ENCODE measurements around the gene PEX11B.

Gene PEX11B, protein sequence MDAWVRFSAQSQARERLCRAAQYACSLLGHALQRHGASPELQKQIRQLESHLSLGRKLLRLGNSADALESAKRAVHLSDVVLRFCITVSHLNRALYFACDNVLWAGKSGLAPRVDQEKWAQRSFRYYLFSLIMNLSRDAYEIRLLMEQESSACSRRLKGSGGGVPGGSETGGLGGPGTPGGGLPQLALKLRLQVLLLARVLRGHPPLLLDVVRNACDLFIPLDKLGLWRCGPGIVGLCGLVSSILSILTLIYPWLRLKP
- total RNA-seq, result 11.4 reads per million, percentile 34 among the genes with 10 or more reads in this experiment

DNA sequence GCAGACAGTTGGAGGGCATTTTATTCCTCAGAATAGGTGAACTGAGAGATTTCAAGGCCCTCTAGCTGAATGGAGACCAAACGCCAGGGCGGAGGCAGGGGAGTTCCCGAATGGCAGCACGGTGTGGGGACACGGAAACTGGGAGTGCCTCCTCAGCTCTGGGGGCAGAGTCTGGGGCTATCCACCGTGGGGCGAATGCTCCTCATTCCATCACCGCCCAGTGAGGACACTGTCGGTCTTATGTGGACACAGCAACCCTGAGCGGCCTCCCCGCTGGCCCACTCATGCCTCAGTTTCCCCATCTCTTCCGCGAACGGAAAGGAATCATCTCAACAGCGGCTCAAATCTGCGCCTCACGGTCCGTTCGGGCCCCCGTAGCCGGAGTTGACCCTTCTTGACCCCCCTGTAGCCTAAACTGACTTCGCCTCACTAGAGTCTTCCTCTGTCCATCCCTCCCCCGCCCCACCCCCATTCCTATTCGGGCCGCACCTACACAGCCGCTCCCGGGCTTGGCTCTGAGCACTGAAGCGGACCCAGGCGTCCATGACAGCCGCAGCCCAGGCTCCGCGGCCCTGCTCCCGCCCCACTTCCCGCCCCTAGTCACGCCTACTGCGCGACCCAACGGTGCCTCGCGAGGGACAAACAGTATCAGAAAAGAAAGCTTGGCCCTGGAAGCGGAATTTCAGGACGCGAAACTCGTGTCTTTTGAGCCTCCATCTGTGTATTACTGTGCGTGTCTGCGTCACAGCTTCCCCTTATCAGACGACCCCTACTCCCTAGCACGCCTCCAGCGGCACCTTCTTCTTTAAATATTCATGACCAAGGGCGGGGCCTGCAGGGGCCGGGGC lies at the start of gene PEX11B:
TSS of gene PEX11B (minus strand) at position 574 of the 848 bp plus-strand sequence. CDS start at position 545, 29 bp downstream.
- DNase-seq, result peak; percentile 88

DNA sequence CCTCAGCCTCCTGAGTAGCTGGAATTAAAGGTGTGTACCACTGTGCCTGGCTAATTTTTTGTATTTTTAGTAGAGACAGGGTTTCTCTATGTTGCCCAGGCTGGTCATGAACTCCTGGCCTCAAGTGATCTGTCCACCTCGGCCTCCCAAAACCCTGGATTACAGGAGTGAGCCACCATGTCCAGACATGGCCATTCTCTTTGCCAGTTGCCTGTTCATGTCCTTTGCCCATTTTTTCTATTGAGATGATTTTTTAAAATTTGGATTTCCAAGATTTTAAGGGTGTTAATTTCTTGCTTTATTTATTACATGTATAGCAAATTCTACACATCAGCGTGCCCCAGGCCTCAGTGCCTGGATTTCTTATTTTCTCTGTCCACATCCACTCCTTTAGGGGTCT lies 48.8 kb upstream of the PEX11B start:
- DNase-seq, result no peak

DNA sequence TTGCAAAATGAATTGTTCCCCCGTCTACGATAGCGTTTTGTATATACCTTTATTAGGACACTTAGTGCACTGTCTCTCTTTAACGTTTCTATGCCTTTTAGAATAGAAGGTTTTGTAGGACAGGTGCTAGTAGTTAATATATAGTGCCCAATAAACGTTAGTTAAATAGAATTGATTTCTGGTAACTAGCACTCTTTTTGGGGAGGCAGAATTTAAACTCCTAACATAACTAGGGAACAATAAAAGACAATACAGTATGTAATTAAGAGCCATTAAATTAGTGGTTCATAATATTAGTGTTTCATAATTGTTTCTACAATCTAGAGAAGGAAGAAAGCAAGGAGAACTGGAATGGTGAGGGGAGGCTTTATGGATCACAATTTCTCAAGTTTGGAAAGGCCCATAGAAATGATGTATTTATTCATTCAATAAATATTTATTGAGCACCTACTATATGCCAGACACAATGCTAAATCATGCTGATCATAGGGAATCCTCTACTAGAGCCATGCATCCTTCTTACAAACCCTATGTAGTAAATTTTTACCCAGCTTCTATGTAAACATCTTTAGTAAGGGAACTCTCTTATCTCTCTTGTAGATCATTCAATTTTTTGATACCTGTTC lies 46.7 kb upstream of the PEX11B start:
- DNase-seq, result no peak

DNA sequence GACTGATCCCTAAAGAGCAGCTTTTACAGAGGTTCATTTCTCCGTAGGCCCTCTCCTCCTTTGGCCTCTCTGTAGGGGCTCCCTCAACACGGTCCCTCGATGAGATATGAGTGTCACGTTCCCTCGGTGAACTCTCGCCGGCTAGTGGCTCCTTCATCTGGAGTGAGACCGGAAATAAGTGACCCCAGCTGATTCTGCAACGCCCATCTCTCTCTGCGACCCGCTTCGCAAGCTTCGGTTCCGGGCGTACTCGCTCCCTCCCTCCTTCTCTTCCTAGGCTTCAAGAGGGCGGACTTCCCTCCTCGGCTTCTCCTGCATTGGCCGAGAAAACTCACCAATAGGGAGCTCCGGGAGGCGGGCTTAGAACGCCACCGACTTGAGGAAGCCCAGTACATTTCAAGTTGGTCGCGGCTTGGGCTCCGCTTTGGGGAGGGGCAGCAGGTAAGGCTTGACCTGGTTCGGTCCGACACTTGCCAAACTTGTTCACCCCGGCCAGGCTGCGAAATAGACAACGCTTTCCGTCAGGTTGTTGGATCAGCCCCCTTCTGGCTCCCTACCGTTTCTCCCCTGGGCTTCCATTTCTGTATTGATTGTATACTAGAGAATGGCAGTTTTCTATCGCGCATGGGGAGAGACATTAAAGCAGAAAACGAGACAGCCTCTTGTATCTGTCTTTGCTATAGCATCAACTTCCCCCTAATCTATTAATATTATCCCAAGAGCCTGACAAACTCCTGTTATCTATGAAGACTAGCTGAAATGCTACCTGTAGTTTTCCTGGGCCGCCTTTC lies 46.0 kb upstream of the PEX11B start, which contains the start of the genes ANKRD34A and POLR3GL:
TSS of gene ANKRD34A (minus strand) at position 248 of the 791 bp plus-strand sequence. CDS start 2,816 bp downstream, outside the sequence.
TSS of gene POLR3GL (plus strand) at position 363 of the 791 bp plus-strand sequence. CDS start 10,176 bp downstream, outside the sequence.
- peak; percentile 91 for DNase-seq

DNA sequence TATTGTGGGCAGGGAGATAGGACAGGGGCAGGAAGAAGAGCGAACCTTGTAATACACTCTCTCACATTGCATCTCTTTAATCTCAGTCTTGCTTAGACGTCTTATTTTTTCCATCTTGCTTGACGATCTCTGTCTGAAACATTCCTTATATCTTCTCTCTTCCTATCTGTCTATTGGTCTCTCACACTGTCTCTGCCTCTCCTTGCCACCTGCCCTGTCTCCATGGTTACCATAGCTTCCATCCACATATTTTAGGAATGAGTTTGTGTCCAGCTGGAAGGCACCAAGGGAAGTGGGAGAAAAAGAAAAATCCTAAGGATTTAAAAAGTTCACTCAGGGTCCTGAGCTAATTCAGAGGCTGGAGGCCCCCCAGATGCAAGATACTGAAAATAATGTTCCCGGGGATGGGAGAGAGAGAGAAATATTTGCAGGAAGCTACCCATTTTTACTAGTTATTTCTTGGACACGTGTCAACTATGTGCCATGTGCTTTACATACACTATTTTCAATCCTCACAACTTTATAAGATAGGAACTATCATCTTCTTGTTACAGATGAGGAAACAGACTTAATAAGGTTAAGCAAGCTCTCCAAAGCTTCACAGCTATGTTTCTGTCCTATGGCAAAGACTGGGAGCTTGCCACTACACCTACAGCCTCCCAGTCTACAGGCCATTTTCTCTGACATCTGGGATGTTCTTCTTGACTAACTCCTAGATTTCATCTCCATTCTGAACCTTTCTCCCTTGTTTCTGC lies 44.9 kb upstream of the PEX11B start:
- DNase-seq, result no peak

DNA sequence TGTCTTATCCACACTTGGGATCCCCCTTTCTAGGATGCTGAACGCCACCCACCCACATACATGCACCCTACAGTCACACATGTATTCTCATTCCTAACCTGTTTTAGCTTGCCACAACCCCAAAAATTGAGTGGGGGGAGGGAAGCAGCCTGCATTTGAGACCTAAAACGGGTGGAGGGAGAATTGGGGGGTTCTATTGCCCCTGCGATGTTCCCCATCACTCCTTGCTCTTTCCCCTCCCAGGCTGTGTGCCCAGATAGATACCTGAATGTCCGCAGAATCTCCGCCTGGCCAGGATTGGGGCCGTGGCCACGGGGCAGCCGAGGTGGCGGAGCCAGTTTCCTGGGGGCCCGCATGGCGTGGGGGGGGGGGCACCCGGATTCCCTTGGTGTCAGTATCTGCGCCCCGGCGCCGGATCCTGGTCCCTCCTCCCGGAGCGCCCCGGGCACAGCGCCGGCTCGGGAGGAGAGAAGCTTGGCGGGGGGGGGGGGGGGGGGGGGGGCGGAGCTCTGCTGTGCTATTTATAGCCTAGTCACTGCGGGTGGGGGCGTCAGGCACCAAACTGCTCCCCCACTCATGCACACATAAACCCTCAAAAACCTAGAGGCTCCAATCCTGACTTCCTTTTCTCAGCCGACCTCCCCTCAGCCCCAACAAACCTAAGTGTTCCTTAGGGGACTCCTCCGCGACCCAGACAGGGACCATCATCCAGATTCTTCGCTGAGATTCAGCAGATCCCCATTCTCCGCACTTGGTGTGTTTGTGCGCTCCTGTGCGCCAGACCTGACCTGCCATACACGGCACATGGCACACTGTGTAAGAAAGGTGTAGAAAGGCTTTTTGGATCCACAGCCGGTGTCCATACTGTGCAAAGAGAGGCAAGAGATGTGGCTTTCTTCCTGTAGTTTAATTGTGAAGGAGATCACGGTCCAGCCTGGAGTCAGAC lies 43.9 kb upstream of the PEX11B start:
- DNase-seq, result peak; percentile 19

DNA sequence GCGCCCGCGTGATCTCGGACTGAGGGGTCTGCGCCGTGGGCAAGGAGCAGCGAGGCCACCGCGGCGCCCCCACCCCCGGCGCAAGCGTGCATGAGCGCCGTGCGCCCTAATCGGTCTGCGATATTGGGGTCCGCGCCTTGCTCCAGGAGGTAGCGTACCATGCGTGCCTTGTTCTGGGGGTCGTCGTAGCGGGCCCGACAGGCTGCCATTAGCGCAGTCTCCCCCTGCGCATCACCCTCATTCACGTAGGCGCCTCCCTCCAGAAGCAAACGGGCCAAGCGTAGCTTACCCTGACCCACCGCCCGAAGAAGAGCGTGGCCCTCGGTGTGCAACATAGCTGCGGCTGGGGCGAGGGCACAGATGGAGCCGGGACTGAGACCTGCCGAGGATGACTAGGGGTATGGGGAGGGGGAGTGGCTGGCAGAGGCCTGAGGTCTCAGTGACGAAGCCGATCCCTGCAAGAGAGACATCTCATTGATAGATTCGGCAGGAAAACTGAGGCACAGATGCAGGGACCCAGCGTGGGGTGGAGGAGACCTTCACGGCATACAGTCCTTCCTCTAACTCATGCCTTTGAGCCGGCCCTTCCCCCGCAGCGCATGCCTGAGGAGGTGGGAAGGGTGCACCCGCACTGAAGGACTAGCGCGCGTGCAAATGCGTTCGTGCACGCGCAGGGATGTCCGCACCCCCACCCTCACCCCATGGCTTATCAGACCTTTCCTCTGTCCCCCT lies 43.1 kb upstream of the PEX11B start:
- DNase-seq, result peak; percentile 30

DNA sequence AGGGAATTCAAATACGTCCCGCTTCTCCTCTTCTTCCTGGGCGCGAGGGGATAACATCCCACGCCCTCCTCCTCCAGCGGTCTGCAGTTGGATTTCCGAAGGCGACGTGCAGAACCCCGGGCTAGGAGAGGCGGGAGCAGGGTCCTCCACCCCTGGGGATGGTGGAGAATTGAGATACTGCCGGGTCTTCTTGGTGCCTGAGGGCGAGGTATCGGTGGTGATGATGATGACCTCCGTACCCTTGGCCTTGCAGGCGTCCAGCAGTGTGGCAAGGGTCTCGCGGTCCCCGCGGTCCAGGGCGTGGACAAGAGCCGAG lies 42.5 kb upstream of the PEX11B start:
- DNase-seq, result no peak

DNA sequence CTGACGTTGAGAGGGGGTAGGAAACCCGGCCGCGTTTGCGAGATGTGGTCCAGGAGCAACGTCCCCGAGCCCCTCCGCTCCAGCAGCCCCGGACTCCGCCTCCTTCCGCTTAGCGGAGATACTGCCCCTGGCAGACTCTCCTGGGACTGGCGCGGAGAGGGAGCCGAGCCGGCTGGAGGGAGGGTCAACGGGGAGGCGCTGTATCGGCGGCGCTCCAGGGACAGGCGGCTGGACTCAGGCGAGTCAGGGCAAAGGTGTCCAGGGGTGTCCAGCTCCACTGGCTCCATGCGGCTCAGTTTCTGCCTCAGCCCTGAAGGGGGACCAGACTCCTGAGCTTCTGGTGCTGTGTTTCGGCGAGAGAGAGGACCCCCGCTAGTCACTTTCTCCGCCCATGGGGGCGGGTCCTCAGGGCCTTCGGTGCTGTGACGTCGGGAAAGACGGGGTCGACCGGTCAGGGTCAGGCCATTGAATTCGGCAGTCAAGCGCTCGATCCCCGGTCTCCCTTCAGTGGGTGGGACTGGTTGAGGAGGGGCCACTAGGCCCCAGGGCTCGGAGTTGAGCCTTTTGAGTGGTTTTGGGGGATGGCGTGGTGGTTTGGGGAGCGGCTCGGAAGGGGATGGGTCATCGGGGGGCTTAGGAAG lies 42.1 kb upstream of the PEX11B start:
- DNase-seq, result peak; percentile 52

DNA sequence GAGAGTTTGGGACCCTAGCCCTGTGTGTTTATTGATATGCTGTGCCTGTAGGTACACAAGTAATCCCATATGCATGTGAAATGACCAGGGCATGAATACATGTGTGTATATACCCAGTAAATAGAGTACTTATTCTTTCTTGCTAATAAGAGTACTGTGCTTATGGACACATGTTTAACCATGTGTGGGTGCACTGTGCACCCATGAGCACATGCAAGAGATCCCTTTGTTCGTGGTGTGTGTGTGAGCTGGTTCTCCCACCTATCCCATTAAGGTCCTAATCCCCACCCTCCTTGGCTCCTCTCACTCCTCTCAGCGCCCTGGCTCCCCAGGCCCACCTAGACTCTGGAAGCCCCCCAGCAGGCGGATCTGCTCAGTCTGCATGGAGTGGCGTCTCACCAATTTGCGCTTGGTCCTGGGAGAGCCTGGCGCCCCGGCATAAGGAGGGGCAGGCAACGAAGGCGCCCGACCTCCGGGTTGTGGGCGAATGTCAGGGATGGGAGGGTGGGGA lies 41.5 kb upstream of the PEX11B start:
- no peak for DNase-seq

DNA sequence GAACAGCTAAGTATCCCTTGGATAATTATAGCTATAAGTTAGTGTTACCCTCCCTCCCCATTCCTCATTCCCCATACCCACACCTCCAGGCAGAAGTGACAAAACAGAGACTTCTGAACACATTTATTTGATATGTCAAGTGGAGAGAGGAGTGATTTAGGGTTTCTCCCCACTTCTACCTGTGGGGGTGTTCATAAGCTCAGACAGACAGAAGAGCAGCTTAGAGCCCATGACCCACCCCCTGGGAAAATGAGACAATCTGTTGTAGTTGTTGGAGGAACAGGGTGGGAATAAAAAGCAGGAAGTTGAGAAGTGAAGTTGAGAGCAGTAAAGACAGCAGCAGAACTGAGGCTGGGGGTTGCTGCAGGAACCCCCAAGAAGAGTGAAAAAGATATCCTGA lies 40.8 kb upstream of the PEX11B start:
- no peak for DNase-seq

DNA sequence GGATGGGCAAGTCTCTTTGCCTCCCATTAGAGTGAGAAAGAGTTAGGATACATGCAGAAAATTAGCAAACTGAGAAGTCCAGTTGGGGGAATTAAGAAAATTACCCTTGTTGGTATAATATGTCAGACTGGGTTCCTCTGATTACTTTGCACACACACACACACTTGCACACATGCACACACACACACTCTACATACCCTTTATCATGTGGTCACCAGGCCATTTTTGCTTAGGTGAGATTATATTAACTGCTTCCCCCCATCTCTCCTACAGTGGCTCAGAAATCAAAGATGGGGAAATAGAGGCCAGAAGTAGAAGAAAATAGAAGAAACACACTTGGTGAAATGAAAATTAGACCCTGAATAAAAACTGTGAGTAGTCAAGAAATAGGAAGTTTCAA lies 40.2 kb upstream of the PEX11B start:
- DNase-seq, result no peak

DNA sequence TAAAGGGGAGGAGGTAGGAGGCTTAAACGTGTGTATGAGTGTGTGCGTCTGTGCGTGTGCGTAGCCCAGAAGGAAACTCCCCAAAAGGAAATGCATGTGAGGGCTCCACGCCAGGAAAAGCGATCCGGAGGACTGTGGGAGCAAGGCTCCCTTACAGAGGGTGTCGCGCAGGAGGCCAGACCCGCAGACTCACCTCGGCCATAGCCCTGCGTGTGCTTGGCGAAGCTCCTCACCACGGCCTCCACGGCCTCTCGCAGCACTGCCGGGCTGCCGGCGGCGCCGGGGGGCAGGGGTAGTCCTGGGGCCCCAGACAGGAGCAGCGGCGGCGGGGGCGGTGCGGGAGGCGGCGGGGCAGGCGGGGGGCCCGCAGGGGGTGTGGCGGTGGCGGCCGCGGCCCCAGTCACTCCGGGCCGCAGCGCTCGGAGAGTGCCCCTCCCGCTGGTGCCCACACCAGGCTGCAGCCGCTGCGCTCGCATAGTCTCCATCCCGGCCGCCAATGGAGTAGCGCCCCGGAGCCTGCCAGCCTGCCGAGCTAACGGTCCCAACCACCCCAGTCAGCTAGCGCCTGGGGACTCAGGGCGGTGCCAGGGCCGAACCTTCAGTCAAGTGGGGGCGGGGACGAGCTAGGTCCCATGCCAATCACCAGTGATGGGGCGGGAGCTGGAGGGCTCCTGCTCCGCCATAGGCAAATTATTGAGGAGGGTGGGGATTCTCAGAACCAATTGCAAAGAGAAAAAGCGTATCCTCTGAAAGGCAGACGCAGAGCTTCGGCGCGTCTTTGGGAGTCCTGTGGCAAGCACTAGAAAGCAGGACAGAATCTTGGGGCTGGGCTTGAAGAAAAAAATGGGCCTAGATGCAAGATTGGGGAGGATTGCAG lies 39.2 kb upstream of the PEX11B start, which contains the start of gene LIX1L:
TSS of gene LIX1L (minus strand) at position 575 of the 877 bp plus-strand sequence. CDS start at position 485, 90 bp downstream.
- peak; percentile 94 for DNase-seq

DNA sequence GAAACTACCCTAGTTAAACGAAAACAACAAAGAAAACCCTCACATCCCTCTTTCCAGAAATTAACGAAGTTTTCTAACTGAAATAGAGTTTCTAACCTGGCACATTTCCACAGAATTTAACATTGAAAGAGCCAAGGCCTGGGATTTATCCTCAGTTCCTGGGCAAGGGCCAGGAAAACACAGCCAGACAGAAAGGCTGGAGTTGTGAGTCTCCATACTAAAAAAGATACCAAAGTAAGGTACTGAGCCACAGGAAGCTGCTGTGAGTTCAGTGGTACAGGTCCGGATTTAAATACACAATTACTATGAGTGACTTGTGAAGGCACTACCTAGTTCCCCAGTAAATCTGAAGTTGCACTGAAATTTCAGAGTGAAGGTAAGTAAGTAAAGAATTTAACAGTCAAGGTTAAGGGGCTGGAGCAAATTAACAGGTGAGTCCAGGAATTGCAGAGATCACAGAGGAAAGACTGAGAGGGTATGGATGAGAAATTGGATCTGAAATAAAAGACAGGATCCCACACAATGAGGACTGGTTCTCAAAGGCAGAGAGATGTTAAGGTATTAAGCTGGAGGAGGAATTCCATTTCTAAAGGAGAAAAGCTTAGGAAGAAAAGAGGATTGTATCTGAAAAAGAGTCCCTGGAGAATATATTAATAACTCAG lies 38.4 kb upstream of the PEX11B start:
- no peak for DNase-seq

DNA sequence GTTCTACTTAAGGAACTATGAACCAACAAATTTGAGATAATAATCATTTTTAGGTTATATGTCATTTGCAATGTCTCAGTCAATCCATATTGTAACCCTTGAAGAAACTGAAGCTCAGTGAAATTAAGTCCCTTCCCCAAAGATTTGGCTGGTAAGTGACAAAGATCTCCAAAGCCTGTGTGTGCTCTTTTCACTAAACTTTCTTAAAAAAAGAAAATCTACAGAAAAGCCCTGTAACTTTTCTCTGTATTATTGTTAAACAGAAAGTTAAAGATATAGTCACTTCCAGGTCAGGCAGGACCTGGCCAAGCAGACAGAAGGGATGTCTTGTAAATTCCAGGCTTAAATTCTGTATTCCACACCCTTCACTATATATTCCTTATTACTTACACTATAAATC lies 37.8 kb upstream of the PEX11B start:
- no peak for DNase-seq

DNA sequence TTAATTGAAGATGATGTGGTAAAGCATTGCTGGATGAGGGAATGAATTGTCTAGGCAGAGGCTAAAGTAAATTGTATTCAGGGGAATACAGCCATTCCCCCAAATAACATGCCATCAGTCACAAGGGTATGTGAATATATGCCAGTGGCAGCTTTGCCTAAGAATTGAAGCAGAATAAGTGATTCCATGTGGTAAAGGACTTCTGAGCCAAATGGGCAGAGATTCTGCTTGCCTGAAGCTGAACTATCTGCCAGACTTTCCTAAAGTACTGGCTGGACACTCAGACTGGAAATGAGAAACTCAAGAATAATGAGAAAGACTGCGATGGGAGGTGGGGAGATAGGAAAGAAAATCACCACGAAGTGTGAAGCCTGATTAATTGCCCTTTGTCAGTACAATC lies 36.9 kb upstream of the PEX11B start:
- DNase-seq, result no peak

DNA sequence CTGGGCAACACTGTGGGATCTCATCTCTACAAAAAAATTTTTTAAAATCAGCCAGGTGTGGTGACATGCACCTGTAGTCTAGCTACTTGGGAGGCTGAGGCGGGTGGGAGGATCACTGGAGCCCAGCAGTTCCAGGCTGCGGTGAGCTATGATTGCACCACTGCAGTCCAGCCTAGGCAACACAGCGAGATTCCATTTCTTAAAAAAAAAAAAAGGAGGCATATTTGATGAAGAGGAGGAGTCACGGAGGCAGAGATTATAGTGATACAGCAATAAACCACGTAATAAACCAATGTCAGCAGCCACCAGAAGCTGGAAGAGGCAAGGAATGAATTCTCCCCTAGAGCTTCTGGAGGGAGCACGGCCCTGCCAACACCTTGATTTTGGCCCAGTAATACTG lies 35.3 kb upstream of the PEX11B start:
- no peak for DNase-seq
